Activated gamma-delta T cell treated with Interleukin-2 at 50 U/mL for 16 hours (primary cell): Measurements from ENCODE around the gene CRABP1.

ENCODE experiments used
- DNase-seq: peaks from one replicate; pipeline ENCODE4 v3.0.0-alpha.2; 2020

CRABP1 gene

GRCh38 chr15:78382114-78382880 lies 42.1 kb downstream of the CRABP1 start:
- no peak for DNase-seq

DNA sequence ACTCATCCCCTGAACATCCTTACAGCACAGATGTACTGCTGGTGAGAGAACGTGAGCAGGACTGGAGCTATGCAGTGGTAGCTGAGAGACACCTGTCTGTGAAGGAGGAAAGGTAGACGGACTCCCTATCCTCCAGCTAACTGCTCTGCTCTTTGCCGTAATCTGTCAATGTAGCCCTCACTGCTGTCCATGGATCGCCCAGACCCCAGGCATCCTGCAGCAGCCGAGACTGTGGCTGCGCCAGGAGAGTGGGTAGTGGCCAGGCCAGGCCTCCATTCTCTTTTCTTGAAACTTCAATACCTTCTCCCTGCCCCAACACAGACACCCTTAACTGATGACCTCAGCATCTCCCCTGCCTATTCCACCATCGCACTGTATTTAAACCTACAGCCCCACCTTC lies 44.5 kb downstream of the CRABP1 start:
- no peak for DNase-seq

- no peak for DNase-seq
Observed at GRCh38 chr15:78387246-78388037, 47.3 kb downstream of the CRABP1 start.

- DNase-seq = no peak
Observed at GRCh38 chr15:78388865-78389264, 48.7 kb downstream of the CRABP1 start.

GRCh38 chr15:78389322-78389721 lies 49.2 kb downstream of the CRABP1 start:
- no peak for DNase-seq

DNA sequence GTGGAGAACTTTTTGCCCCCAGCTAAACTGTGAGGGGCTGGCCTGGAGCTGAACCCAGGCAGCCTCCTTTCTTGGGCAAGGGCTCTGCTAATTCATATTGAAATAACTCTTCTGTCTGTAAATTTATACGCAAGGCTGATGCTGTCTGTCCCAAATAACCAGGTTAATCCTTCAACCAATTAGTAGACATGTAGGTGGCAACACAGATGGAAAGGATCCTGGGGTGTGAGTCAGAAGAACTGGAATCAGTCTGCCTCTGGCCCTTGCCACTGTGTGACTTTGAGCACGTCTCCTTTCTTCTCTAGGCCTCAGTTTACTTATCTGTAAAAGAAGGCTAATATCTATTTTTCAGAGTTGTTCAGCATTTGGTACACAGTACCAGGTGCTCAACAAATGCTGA lies 49.6 kb downstream of the CRABP1 start:
- no peak for DNase-seq

- no peak for DNase-seq
Observed at GRCh38 chr15:78390242-78390641, 50.1 kb downstream of the CRABP1 start.

DNA sequence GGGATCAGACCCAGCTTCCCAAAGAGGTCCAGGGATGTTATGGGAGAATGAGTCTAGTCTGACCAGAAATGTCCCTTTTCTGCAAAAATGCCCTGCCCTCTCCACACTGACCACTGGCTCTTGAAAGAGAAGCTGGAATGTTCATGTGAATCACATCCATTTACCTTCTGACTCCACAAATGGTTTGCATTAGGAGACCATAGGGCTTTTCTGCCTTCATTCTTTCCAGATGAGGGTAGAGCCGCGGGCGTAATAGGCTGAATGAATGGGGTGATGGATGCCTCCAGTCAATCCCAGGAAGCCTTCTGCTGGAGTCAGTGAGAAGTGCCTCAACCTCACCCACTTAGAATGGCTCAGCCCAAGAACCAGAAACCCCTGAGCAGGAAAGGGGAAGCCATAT lies 50.7 kb downstream of the CRABP1 start:
- DNase-seq = no peak

DNA sequence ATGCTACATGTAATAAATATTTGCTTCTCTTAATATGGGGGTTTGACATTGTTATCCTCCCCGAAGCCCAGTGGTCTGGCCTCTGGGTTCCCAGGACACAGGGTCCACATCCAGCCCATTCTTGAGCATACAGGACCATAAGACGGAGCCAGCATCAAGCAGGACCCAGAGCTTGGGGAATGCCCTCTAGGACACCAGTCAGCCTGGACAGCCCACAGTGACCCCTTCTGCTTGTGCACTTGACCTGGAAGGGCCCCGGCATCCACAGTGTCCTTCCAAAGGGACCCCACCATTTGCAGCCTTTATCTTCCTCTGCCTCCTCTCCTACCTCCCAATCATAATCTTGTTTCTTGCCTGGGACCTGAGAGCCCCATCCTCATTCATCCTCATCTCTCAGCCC lies 51.6 kb downstream of the CRABP1 start:
- no peak for DNase-seq

DNA sequence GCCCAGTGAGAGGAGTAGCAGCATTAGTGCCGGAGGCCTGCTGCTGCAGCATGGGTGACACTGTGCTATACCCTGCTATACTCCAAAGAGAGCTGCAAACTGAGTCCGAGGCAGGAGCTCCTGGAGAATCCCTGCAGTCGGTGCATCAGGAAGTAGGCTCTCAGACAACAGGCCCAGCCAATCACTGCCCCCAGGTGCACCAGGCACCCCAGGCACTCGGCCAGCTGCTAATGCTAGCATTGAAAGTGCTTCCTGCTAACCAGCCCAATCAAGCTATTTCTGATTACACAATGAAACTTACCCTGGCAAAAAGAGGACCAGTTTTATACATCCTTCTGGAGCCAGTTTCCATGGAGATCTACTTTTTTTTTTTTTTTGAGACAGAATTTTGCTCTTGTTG lies 52.3 kb downstream of the CRABP1 start:
- DNase-seq = no peak

GRCh38 chr15:78393137-78393536 lies 53.0 kb downstream of the CRABP1 start:
- DNase-seq = no peak

DNA sequence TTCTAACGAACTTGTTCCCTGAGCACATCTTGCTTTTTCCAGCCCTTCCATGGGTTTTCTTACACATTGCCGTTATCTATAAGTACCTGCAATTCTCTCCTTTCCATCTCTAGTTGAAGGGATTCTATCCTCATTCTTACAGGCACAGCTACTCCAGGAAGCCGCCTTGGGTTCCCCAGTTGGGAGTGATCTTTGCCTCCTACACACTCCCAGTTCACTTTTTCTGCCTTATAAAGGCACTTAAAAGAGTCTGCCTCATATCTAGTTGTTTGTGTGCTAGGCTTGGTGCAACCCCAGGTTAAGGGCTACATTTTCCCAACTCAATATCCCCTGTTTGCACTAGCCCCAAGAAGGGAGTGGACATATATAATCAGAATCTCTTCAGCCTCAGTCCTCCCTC lies 53.9 kb downstream of the CRABP1 start:
- no peak for DNase-seq

DNA sequence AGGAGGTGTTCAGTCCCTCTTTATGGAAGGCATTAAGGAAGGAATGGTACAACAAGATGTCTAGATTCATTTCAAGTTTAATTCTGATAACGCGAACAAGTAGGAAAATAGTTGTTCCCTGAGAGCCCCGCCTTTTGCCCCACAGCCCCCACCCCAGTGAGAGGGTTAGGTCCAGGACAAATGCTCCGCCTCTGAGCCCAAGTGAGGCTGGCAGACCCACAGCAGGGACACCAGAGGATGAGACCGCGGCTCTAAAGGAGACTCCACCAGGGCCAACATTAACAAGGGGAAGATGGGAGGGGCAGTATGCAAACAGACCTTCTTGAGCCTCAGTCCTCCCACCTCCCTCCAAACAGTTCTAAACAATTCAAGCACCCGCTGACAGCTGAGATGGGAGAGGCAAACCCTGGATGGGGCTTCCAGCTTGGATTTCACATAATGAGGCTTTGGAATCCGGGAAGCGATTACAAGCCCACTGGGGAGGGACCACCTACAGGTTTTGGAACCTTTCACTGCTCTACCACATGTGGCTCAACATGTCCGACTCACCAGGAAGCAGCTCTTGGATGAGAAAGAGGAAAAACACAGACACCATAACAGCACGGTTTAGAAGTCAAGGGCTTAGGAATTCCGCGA lies 54.9 kb downstream of the CRABP1 start:
- no peak for DNase-seq

DNA sequence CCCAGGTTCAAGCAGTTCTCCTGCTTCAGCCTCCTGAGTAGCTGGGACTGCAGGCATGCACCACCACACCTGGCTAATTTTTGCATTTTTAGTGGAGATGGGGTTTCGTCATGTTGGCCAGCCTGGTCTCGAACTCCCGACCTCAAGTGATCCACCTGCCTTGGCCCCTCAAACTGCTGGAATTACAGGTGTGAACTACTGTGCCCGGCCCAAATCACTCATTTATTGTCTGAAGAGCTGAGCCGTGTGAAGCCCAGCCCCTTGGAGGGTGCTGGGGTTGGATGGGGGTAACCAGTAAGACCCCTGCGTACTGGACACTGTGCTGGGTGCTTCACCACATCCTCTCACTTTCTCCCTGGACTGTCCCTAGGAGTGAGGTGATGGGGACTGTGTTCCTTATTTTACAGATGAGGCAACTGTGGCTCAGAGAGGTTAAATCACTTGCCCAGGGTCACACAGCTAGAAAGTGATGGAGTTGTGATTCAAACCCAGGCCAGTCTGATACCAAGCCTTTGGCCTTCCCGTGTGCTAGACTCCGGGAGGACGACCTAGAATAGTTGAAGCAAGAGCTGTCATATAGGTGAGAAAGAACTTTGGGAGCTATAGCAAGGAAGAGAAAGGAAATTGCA lies 56.1 kb downstream of the CRABP1 start:
- DNase-seq = no peak

GRCh38 chr15:78396976-78397375 lies 56.8 kb downstream of the CRABP1 start:
- no peak for DNase-seq

DNA sequence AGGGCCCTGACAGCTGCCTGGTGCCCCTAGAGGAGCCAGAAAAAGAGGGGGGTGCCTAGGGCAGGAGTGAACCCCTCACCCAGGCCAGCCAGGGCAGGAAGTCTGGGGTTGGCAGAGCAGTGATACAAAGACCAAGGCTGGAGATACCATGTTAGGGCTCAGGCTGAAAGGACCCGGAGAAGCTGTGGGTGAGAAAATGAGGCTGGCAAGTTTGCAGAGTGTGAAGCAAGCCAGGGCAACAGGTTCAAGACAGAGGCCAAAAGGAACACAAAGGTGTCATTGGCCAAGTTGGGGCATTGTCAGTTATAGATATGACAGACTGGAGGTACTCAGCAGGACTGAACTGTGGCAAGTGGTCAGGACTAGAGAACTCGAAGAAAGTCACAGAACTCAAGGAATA lies 57.2 kb downstream of the CRABP1 start:
- DNase-seq = no peak
